Osteocyte (in vitro differentiated cells): ENCODE data around the gene DMBX1. TPM values are rescaled to one million over a fixed set of nuclear protein-coding genes. Genes with fewer than 3 reads are reported as not detected.

Experiments used
- DNase-seq: peaks from one replicate; pipeline ENCODE4 v3.0.0; 2021; ENCODE audit warnings: mixed read lengths; ENCODE audit not compliant: unreplicated experiment; ENCODE audit errors: extremely low spot score
- H3K27ac Mint-ChIP-seq: one replicate; pipeline ENCODE4 v1.8.0; 2021; ENCODE audit warnings: mild to moderate bottlenecking, mixed read lengths; ENCODE audit not compliant: unreplicated experiment
- H3K27me3 Mint-ChIP-seq: one replicate; pipeline ENCODE4 v1.8.0; 2021; ENCODE audit warnings: mixed read lengths; ENCODE audit not compliant: unreplicated experiment
- H3K36me3 Mint-ChIP-seq: one replicate; pipeline ENCODE4 v1.8.0; 2021; ENCODE audit warnings: mixed read lengths; ENCODE audit not compliant: unreplicated experiment
- H3K4me1 Mint-ChIP-seq: one replicate; pipeline ENCODE4 v1.8.0; 2021; ENCODE audit warnings: mixed read lengths; ENCODE audit not compliant: unreplicated experiment
- H3K4me3 Mint-ChIP-seq: one replicate; pipeline ENCODE4 v1.8.0; 2021; ENCODE audit warnings: mild to moderate bottlenecking, moderate library complexity, mixed read lengths; ENCODE audit not compliant: unreplicated experiment
- H3K9me3 Mint-ChIP-seq: one replicate; pipeline ENCODE4 v1.8.0; 2021; ENCODE audit warnings: mixed read lengths; ENCODE audit not compliant: unreplicated experiment
- total RNA-seq: library from RNA; stranded (reverse); gene quantifications from 2 replicates; pipeline ENCODE4 v1.2.1, GENCODE V29; 2021
- TF ChIP-seq, protein P1 (sequence below): fragments of 200-600 bp; sonication (generic); IDR thresholded peaks from 2 replicates; pipeline ENCODE4 v1.5.0; 2021; ENCODE audit warnings: antibody characterized with exemption, mild to moderate bottlenecking, moderate library complexity

Gene DMBX1
- total RNA-seq, 1 donor from 2014 or later, result not detected

GRCh38 chr1:46523496-46524353, 34.1 kb downstream of the DMBX1 start:
- H3K9me3 Mint-ChIP-seq, result no peaks in the 10 kb centered on the region
- no peak overlapping the region for H3K27ac Mint-ChIP-seq
- peaks cover 25% of the 10 kb centered on the region for H3K4me1 Mint-ChIP-seq
- H3K4me3 Mint-ChIP-seq, result no peak overlapping the region
- peaks cover 31% of the 10 kb centered on the region for H3K27me3 Mint-ChIP-seq
- TF ChIP-seq, protein P1, sequence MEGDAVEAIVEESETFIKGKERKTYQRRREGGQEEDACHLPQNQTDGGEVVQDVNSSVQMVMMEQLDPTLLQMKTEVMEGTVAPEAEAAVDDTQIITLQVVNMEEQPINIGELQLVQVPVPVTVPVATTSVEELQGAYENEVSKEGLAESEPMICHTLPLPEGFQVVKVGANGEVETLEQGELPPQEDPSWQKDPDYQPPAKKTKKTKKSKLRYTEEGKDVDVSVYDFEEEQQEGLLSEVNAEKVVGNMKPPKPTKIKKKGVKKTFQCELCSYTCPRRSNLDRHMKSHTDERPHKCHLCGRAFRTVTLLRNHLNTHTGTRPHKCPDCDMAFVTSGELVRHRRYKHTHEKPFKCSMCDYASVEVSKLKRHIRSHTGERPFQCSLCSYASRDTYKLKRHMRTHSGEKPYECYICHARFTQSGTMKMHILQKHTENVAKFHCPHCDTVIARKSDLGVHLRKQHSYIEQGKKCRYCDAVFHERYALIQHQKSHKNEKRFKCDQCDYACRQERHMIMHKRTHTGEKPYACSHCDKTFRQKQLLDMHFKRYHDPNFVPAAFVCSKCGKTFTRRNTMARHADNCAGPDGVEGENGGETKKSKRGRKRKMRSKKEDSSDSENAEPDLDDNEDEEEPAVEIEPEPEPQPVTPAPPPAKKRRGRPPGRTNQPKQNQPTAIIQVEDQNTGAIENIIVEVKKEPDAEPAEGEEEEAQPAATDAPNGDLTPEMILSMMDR, result no peak
- DNase-seq, result no peak
- no peaks in the 10 kb centered on the region for H3K36me3 Mint-ChIP-seq

GRCh38 chr1:46524843-46525242, 35.2 kb downstream of the DMBX1 start:
- TF ChIP-seq, protein P1, result no peak
- Mint-ChIP-seq H3K4me3 (no peak overlapping the region), H3K9me3 (no peaks in the 10 kb centered on the region), H3K27me3 (peaks cover 42% of the 10 kb centered on the region), H3K36me3 (no peaks in the 10 kb centered on the region), H3K27ac (no peak overlapping the region), H3K4me1 (peaks cover 23% of the 10 kb centered on the region)
- DNase-seq, result no peak

DNA sequence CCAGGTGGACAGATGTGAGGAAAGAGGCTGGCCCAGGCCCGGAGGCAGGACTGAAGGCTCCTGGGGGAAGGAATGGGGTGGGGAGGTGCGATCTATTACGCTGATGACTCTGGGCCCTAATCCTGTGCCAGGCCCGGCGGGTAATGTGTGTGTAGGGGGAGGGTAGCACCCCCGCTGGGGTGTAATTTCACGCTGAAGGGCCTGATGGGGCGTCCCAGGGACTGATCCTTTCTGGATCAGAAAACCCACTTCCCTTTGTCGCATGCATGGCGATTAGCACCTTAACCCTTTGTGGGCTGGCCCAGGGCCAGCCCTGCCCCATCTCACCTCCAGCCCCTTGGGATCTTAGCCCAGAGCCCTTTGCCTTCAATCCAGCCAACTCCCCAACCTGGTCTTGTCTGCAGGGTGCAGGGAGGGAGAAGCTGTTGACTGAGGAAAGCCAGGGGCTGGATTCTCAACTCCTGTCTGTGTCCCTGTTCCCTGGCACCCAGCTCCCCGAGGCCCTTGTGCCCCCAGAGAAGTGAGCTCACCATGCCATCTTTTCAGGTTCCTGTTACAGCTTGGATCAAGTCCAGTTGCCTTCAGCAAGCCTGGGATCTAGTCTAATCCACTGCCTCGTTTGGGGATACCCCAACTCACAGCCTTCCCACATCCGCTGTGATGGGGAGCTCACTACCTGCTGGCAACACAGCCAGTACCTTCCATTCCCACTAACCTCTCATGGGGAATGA, 35.8 kb downstream of the DMBX1 start:
- TF ChIP-seq, protein P1, result no peak
- Mint-ChIP-seq H3K9me3 (no peaks in the 10 kb centered on the region), H3K4me1 (peaks cover 18% of the 10 kb centered on the region), H3K27ac (no peak overlapping the region), H3K36me3 (no peaks in the 10 kb centered on the region), H3K4me3 (no peak overlapping the region), H3K27me3 (peaks cover 43% of the 10 kb centered on the region)
- DNase-seq, result no peak

DNA sequence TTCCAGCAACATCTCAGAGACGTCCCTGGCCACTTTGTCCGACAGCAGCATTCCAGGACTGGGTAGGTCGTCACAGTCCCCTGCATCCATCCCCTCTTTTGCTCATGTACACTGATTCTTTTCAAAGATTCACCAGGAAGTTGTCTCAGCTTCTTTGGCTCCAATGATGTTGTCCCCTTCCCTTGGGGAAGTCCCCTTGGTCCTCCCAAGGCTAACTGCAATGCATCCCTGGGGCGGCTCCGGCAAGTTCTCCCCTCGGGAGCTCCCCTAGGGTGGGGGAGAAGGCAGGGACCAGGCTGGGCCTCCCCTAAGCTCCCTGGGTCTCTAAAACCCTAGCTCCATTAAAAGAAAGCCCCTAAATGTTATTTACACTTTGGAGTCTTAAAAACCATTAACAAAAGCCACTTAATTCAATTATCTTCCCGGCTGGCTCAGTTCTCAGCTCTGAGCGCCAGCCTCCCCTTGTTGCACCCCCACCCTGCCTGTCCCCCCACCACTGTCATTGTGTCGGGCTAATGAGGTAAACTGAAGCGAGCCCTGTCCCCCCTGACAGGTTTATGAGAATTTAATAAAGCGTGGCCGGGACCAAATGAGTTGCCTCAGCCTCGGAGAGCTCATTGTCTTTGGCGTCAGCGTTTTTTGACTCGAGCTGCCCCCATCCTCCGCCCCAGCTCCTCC, 36.5 kb downstream of the DMBX1 start:
- H3K4me3 Mint-ChIP-seq, result no peak overlapping the region
- no peaks in the 10 kb centered on the region for H3K36me3 Mint-ChIP-seq
- DNase-seq, result no peak
- H3K9me3 Mint-ChIP-seq, result no peaks in the 10 kb centered on the region
- TF ChIP-seq, protein P1, result no peak
- peaks cover 11% of the 10 kb centered on the region for H3K4me1 Mint-ChIP-seq
- H3K27ac Mint-ChIP-seq, result no peak overlapping the region
- peaks cover 51% of the 10 kb centered on the region for H3K27me3 Mint-ChIP-seq
